ENCODE measurements around the gene NSG1. TPM values are rescaled to one million over a fixed set of nuclear protein-coding genes. Genes with fewer than 3 reads are reported as not detected.

The NSG1 gene
- total RNA-seq, 5 donors from 2014 or later (not counting 1 experiment from before 2014, with no cell fraction given) = 14.2 to 42.8 (median 19.2) TPM

DNA sequence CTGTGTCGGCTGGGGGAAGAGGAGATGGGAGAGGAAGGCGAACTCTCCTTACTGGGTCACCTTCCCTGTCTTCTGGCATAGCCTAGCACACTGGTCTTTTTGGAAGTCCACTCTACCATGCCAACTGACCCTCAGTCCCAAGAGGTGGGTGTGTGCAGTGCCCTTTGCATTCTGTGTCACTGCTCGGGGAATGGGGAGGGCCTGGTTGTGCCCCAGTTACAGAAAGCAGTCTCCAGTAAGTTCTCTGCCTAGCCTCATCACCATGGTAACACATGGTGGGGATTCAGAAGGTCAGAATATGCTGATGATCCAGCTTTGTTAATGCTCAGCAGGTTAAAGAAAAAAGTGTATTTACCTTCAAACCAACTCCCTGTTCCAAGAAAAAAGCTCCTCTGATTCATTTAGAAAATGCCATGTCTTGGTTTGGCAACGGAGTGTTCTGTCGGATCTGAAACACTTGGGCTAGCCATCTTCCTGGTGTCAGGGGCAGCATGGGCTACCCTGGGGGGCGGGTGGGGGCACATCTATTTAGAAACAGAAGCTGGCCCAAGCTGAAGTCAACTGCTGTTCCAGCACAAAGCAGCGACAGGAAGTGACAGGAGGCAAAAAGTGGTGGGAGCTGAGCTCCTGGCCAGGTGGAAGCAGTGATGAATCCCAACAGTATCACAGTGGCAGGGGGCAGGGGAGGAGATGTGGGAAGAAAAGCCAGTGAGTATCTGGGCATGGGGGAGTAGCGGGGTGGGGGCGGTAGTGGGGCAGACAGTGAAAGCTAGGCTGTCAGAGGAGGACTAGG lies 37.0 kb downstream of the NSG1 start:
- peak overlapping the region in 1 of 2 donors; percentile 19 for H3K27ac Mint-ChIP-seq
- Histone ChIP-seq H3K9me3 (no peaks in the 10 kb centered on the region), H3K27me3 (replicated peaks in 1 of 2; ENCODE audit: control insufficient read depth in 2 of 2, extremely low read depth in 1 of 2, insufficient read depth in 2 of 2, low read length in 1 of 2) (no peaks in the 10 kb centered on the region), H3K36me3 (ENCODE audit: control insufficient read depth in 2 of 2, extremely low read depth in 1 of 2, insufficient read depth in 1 of 2, low read length in 1 of 2) (peaks cover 16 to 44% of the 10 kb centered on the region in 2 donors), H3K4me3 (ENCODE audit: control insufficient read depth in 1 of 2, extremely low read depth in 1 of 2, low read length in 1 of 2) (no peak overlapping the region), H3K27ac (ENCODE audit: low read length) (no peak overlapping the region), H3K4me1 (ENCODE audit: control insufficient read depth in 1 of 2, extremely low read depth in 1 of 2, insufficient read depth in 2 of 2, low read length in 2 of 2) (peaks cover 3 to 9% of the 10 kb centered on the region in 2 experiments)
- POLR2A ChIA-PET = no interaction called here
- WGBS (ENCODE audit: insufficient coverage) = 82% methylated on average over 6 of the region's 9 CpGs
- H3K27me3 Mint-ChIP-seq = no peaks in the 10 kb centered on the region
- peaks cover 12 to 14% (median 12%) of the 10 kb centered on the region in 3 donors for H3K4me1 Mint-ChIP-seq
- H3K4me3 Mint-ChIP-seq = no peak overlapping the region
- CTCF ChIA-PET = interaction anchor here in 1 of 2 donors (0.7 kb wide), 1 partner anchor 168 kb away, joined by 3 read pairs; no protein-coding TSS in a partner anchor
- DNase-seq (no peak), ATAC-seq (replicated peaks in 1 of 4) (no peak)
- peaks cover 48% of the 10 kb centered on the region for H3K36me3 Mint-ChIP-seq
- no peaks in the 10 kb centered on the region for H3K9me3 Mint-ChIP-seq

DNA sequence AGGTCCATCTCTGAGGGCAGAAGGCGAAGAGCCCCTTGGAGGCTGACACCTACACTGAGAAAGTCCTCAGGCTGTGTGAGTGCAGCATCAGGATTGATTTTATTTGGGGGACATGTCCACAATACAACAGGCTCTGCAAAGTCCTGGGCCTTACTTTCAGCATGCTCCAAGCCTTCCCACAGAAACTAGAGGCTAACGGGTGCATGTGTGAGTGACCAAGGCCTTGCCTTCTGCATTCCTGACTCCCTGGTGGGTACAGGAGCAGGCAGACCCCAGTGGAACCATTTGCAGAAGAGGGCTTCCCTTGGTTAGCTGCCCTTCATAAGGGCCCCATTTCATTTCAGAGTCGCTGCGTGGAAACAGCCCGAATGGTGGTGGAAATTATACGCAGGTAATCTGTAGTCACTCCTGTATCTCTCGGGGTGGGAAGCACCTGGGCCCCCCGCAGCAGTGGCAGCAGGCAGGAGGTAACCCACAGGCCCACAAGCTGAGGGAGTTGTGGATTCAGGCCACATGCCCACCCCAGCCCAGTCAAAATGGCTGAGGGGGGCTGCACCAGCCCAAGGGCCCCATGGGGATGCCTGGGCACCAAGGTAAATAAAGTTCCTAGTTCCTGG lies 37.7 kb downstream of the NSG1 start:
- ATAC-seq (replicated peaks in 1 of 4) = no peak
- Histone ChIP-seq H3K9me3 (no peaks in the 10 kb centered on the region), H3K36me3 (ENCODE audit: control insufficient read depth in 2 of 2, extremely low read depth in 1 of 2, insufficient read depth in 1 of 2, low read length in 1 of 2) (peaks cover 18 to 37% of the 10 kb centered on the region in 2 donors), H3K4me3 (ENCODE audit: control insufficient read depth in 1 of 2, extremely low read depth in 1 of 2, low read length in 1 of 2) (no peak overlapping the region), H3K27me3 (replicated peaks in 1 of 2; ENCODE audit: control insufficient read depth in 2 of 2, extremely low read depth in 1 of 2, insufficient read depth in 2 of 2, low read length in 1 of 2) (no peaks in the 10 kb centered on the region), H3K27ac (ENCODE audit: low read length) (no peak overlapping the region), H3K4me1 (ENCODE audit: control insufficient read depth in 1 of 2, extremely low read depth in 1 of 2, insufficient read depth in 2 of 2, low read length in 2 of 2) (peaks cover 0 to 3% of the 10 kb centered on the region in 2 experiments)
- no peaks in the 10 kb centered on the region for H3K9me3 Mint-ChIP-seq
- peaks cover 4 to 7% (median 4%) of the 10 kb centered on the region in 3 donors for H3K4me1 Mint-ChIP-seq
- CTCF ChIA-PET = interaction anchor here in 1 of 2 donors (0.8 kb wide), 1 partner anchor 12 kb away, joined by 3 read pairs; no protein-coding TSS in a partner anchor
- 96% methylated on average over 6 of the region's 8 CpGs for WGBS (ENCODE audit: insufficient coverage)
- H3K27ac Mint-ChIP-seq = no peak overlapping the region
- H3K4me3 Mint-ChIP-seq = no peak overlapping the region
- H3K27me3 Mint-ChIP-seq = no peaks in the 10 kb centered on the region
- peak in 1 of 35 experiments; percentile 7 for DNase-seq
- POLR2A ChIA-PET = no interaction called here
- peaks cover 44% of the 10 kb centered on the region for H3K36me3 Mint-ChIP-seq

DNA sequence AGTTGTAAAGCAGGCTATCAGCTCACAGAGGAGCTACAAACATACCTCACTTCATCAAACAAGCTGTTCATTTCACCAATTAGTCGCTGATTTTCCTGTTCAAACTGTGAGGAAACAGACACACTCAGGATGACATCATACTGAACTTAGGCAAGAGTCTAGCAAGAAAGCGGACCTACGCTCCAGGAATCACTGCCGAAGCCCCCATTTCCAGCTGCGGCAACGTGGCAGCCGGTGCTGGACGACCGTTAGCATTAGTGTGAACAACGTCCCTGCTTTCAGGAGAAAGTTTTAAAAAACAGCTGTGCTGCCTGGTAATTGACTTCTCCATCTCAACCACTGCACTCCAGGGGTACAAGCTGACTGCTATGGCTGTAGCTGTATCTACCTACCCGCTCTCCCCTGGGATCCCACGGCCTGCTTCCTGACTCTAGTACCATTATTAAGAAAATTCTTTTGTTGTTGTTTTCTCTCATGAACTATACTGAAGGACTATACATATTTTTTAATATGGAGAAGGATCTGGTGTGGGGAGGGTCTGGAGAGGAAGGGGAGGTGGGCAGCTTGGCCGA lies 38.3 kb downstream of the NSG1 start:
- H3K4me1 ChIP-seq (ENCODE audit: control insufficient read depth in 1 of 2, extremely low read depth in 1 of 2, insufficient read depth in 2 of 2, low read length in 2 of 2) = no peaks in the 10 kb centered on the region
- Mint-ChIP-seq H3K4me1 (peaks cover 0 to 4% (median 0%) of the 10 kb centered on the region in 3 donors), H3K27me3 (no peaks in the 10 kb centered on the region), H3K9me3 (no peaks in the 10 kb centered on the region), H3K27ac (no peak overlapping the region), H3K4me3 (no peak overlapping the region), H3K36me3 (peaks cover 40% of the 10 kb centered on the region)
- WGBS (ENCODE audit: insufficient coverage) = 95% methylated on average over 11 of the region's 13 CpGs
- no peak overlapping the region for H3K4me3 ChIP-seq (ENCODE audit: control insufficient read depth in 1 of 2, extremely low read depth in 1 of 2, low read length in 1 of 2)
- ChIA-PET POLR2A (no interaction called here), CTCF (interaction anchor here in 1 of 2 donors (0.8 kb wide), 1 partner anchor 11 kb away, joined by 3 read pairs; no protein-coding TSS in a partner anchor)
- no peaks in the 10 kb centered on the region for H3K27me3 ChIP-seq (replicated peaks in 1 of 2; ENCODE audit: control insufficient read depth in 2 of 2, extremely low read depth in 1 of 2, insufficient read depth in 2 of 2, low read length in 1 of 2)
- no peak overlapping the region for H3K27ac ChIP-seq (ENCODE audit: low read length)
- no peak for DNase-seq
- H3K9me3 ChIP-seq = no peaks in the 10 kb centered on the region
- peaks cover 14 to 32% of the 10 kb centered on the region in 2 donors for H3K36me3 ChIP-seq (ENCODE audit: control insufficient read depth in 2 of 2, extremely low read depth in 1 of 2, insufficient read depth in 1 of 2, low read length in 1 of 2)
- ATAC-seq (replicated peaks in 1 of 4) = no peak

DNA sequence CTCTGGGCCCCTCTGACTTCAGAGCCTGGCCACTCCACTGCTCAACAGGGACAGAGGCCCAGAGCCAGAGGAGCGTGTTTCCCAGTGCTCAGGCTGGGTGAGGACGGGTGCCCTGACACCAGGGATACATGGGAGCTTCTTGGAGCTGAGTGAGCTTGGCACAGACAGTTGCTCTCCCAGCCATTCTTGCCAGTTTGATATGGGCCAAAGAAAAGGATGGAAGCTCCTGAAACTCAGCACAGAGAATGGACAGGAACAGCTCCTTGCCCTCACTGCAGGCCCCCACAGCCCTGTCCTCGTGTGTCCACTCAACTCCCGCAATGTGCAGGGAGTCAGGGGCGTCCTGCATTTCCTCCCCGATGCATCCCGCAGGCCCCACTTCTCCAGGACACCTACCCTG lies 38.8 kb downstream of the NSG1 start:
- Mint-ChIP-seq H3K36me3 (peaks cover 35% of the 10 kb centered on the region), H3K27ac (no peak overlapping the region), H3K9me3 (no peaks in the 10 kb centered on the region), H3K4me1 (peaks cover 0 to 7% (median 3%) of the 10 kb centered on the region in 3 donors), H3K27me3 (no peaks in the 10 kb centered on the region), H3K4me3 (no peak overlapping the region)
- WGBS (ENCODE audit: insufficient coverage) = 94% methylated on average over 7 of the region's 7 CpGs
- ChIA-PET POLR2A (no interaction called here), CTCF (interaction anchor here in 1 of 2 donors (0.8 kb wide), 1 partner anchor 11 kb away, joined by 3 read pairs; no protein-coding TSS in a partner anchor)
- ATAC-seq (replicated peaks in 1 of 4) (no peak), DNase-seq (peak in 1 of 35 experiments; percentile 8)
- H3K36me3 ChIP-seq (ENCODE audit: control insufficient read depth in 2 of 2, extremely low read depth in 1 of 2, insufficient read depth in 1 of 2, low read length in 1 of 2) = peaks cover 13 to 27% of the 10 kb centered on the region in 2 donors
- no peaks in the 10 kb centered on the region for H3K27me3 ChIP-seq (replicated peaks in 1 of 2; ENCODE audit: control insufficient read depth in 2 of 2, extremely low read depth in 1 of 2, insufficient read depth in 2 of 2, low read length in 1 of 2)
- no peak overlapping the region for H3K4me3 ChIP-seq (ENCODE audit: control insufficient read depth in 1 of 2, extremely low read depth in 1 of 2, low read length in 1 of 2)
- H3K27ac ChIP-seq (ENCODE audit: low read length) = no peak overlapping the region
- no peaks in the 10 kb centered on the region for H3K4me1 ChIP-seq (ENCODE audit: control insufficient read depth in 1 of 2, extremely low read depth in 1 of 2, insufficient read depth in 2 of 2, low read length in 2 of 2)
- no peaks in the 10 kb centered on the region for H3K9me3 ChIP-seq

DNA sequence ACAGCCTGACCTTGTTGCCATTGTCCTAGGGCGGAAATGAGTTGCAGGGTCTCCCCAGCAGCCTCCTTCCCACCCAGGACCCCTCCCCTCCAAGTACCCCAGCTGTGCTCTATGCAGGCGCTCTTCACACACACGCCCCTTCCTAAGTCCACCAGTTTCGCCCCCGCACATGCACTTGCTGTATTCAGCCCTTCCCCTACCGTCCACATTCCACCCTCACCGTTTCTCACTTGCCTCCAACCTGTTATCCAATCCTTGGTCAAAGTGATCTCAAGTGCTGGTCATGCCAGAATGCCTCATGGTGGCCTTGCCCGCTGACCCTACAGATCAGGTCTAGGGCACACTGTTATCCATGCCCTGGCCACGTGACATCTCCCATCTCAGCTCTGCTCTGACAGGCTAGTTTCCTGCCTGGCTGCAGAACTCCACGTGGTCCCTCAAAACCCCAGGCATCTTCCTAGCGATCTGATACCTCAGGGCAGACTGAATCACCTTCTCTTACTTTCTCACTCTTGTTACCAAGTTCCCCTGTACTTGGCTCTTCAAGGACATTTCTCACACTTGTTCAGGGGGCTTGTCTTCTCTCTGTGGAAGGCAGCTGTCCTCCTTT lies 39.7 kb downstream of the NSG1 start:
- H3K9me3 Mint-ChIP-seq = no peaks in the 10 kb centered on the region
- no peak overlapping the region for H3K4me3 ChIP-seq (ENCODE audit: control insufficient read depth in 1 of 2, extremely low read depth in 1 of 2, low read length in 1 of 2)
- H3K4me1 ChIP-seq (ENCODE audit: control insufficient read depth in 1 of 2, extremely low read depth in 1 of 2, insufficient read depth in 2 of 2, low read length in 2 of 2) = no peaks in the 10 kb centered on the region
- peaks cover 28% of the 10 kb centered on the region for H3K36me3 Mint-ChIP-seq
- DNase-seq (peak in 1 of 35 experiments; percentile 14), ATAC-seq (replicated peaks in 1 of 4) (no peak)
- H3K36me3 ChIP-seq (ENCODE audit: control insufficient read depth in 2 of 2, extremely low read depth in 1 of 2, insufficient read depth in 1 of 2, low read length in 1 of 2) = peaks cover 10 to 21% of the 10 kb centered on the region in 2 donors
- no peak overlapping the region for H3K27ac ChIP-seq (ENCODE audit: low read length)
- no peak overlapping the region for H3K4me3 Mint-ChIP-seq
- POLR2A ChIA-PET = no interaction called here
- no peaks in the 10 kb centered on the region for H3K27me3 Mint-ChIP-seq
- H3K27me3 ChIP-seq (replicated peaks in 1 of 2; ENCODE audit: control insufficient read depth in 2 of 2, extremely low read depth in 1 of 2, insufficient read depth in 2 of 2, low read length in 1 of 2) = no peaks in the 10 kb centered on the region
- 96% methylated on average over 11 of the region's 11 CpGs for whole genome bisulfite sequencing (ENCODE audit: insufficient coverage)
- CTCF ChIA-PET = no interaction called here
- no peaks in the 10 kb centered on the region for H3K9me3 ChIP-seq
- H3K27ac Mint-ChIP-seq = no peak overlapping the region
- peaks cover 0 to 6% (median 6%) of the 10 kb centered on the region in 3 donors for H3K4me1 Mint-ChIP-seq
